Left hindlimb (tissue), 1 donor: Measurements from ENCODE around the gene ALK.

Source experiments
- DNase-seq: peaks from one replicate; pipeline ENCODE4 v3.0.0-alpha.2; 2018

ALK gene

DNA sequence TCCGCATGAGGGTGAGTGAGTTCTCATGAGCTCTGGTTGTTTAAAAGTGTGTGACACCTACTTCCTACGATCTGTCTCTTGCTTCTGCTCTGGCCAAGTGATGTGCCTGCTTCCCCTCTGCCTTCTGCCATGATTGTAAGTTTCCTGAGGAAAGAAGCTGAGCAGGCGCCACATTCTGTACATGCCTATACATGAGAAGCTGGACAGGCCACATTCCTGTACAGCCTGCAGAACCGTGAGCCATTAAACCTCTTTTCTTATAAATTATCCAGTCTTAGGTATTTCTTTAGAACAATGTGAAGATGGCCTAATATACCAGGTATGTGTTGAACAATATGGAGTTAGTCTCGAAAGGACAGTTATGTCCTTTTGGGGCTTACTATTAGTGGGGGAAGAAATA, 281.0 kb downstream of the ALK start:
- no peak for DNase-seq

DNA sequence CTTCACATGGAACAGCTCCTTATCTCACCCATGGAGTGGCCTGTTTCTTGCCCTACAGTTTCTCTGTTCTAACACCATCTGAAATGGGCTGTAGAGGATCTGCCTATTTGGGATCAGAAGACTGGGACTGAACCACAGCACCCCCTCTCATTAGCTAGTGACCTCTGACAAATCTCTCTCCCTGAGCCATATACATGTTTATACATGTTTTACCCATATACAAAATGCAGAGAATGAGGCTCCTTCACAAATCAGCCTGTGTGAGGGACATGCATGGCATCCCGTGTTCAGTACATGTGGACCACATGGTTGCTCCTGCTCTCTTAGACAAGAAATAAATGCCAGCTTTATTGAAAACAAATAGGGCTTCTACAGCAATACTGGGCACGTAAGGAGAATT, 282.7 kb downstream of the ALK start:
- no peak for DNase-seq

DNA sequence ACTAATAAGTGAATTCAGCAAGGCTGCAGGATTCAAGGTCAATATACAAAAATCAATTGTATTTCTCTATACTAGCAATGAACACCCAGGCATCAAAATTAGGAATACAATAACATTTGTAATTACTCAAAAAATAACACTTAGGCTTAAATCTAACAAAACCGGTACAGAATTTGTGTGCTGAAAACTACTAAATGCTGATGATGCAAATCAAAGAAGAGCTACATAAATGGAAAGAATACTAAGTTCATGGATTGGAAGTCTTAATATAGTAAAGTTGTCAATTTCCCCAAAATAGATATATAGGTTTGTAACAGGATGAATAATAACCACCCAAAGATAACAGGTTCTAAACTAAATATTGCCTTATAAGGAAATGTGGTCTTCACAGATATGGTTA, 286.5 kb downstream of the ALK start:
- DNase-seq, result no peak

DNA sequence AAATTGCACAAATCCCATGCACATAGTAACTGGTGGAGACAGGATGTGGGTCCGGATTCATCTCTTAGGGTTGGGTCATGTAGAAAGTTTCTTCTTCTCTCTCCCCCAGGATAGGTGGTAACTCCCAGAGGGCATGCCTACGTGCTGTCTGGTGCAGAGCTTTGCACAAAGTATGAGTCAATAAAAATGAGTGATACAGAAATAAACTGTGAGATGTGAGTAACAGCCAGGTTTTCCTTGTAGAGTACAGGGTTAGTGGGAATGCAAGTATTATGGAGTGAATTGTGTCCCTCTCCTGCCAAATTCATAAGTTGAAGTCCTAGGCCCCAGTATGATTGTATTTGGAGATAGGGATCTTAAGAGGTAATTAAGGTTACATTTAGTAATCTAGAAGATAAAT, 289.4 kb downstream of the ALK start:
- DNase-seq, result no peak

DNA sequence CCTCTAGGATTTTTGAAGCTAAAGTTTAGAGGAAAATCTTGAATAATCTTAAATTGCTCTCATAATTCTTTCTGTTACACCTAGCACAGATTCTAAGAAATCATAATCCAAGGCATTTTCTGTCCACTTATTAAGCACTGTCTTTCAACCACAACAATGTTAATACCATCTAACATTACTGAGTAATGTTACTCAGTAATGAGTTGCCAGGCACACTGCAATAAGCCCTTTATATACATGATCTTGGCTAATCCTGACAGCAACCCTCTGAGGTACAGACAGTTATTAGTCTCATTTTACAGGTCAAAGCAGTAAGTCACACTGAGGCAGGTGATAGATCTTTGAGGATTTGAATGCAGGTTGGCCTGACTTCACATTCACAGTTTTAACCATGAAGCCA, 291.9 kb downstream of the ALK start:
- DNase-seq, result no peak

DNA sequence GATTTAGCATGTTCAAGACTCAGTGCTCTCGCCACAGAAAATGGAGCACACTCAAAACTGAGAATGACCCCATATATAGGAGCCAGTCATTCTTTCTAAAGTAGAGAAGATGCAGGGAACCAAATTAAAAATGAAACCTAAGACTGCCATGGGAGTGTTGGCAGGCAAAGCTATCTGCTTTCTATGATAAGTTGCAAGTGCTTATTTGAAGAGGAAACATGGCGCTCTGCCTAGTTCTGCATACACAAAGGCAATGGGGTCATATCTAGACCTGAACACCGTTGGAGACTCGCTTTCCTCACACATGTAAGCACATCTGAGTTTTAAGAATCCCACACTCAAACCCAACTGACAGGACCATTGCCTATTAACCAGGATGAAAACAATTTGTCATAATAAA, 292.5 kb downstream of the ALK start:
- no peak for DNase-seq

DNA sequence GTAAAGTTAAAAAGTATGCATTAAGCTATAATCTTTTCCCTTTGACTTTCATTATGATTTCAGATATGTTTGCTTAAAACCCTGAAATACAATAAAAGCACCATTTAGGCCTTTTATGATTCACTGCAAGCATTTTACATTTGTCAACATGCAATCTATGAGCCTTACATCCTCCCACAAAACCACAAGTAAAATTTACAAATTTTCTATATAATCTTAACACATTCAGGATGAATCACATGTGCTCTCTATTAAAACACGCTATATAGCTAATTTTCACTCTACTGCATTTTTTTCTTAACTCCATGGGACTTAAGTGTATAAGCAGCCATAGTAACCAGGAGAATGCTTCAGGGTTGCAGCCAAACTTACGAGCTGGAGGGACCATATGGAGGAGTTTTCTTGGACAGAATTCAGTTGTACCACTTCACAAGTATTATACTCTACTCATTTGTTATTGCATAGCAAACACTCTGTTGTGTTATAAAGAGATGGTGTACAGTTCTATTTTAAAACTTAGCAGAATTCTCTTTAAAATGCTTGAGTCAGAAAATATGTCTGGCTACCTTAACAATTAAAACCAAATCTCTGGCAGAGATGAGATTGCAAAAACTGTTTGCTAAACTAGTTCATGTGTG, 293.2 kb downstream of the ALK start:
- DNase-seq, result no peak

DNA sequence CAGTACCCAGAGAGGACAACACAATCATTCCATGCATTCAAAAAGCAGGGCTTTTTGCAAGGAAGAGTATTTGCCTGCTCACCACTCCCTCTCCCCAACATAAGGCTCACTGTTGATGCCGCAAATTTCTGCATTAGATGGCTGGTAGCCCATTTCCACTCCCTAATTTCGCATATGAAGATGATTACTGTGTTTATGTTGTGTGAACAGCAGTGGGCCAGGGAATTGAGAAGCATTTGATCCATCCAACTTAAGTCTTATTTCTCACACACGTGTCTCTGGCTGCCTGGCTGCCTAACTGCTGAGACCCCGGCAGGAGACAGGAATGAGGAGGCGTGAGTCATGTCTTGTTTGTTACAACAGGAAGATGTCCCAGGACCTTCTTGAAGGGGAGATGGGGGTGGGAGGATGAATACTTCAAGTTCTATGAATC, 294.1 kb downstream of the ALK start:
- peak; percentile 50 for DNase-seq

DNA sequence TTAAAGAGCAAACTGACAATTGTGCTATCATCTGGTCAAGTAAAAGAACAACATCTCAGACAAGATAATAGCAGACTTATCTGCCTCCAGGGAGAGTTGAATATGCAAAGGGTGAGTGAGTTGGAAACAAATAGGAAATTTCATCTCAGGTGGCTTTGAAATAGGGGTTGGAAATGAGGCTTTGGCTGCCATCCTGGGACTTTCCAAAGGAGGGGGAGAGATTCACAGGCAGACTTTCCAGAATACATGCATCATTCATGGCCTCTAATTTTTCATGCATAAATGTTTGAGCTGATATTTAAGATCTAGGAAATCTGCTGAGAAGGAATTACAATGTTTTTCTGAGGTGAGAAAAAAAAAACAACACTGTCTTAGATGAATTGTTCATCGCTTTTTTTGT, 300.5 kb downstream of the ALK start:
- no peak for DNase-seq

DNA sequence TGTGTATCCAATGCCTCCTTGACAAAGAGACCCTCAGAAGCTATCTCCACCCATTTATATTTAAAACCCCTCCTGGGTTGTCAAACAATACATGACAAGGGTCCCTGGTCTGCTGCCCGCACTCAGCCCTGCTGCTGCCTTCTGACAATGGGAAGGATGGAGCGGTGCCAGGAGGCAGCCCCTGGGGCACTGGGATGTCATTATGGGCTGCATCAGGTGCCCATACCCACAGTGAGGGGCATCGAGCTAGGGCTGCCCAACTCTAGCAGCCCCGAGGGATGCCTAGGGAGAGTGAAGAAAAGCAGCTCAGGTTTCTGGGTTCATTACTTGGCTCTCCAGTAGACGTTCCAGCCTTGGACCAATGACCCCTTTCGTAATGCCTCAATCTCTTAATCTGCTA, 301.7 kb downstream of the ALK start:
- no peak for DNase-seq

DNA sequence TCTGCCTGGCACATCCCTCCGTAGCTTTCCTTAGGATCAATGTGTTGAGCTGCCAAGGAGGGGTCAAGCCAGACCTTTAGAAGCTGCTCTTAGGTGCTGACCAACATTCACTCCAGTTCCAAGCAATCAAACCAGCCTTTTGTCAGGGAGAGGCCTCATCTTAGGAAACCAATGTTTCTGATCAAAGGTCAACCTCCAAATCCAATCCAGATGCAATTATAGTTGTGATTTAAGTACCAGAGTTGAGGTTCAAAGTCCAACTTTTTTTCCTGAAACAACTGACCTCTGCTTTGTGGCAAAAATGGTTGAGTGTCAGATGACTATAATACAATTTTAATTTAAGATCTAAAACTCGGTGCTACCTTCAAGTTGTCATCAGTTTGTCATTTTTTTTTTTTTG, 303.4 kb downstream of the ALK start:
- no peak for DNase-seq

DNA sequence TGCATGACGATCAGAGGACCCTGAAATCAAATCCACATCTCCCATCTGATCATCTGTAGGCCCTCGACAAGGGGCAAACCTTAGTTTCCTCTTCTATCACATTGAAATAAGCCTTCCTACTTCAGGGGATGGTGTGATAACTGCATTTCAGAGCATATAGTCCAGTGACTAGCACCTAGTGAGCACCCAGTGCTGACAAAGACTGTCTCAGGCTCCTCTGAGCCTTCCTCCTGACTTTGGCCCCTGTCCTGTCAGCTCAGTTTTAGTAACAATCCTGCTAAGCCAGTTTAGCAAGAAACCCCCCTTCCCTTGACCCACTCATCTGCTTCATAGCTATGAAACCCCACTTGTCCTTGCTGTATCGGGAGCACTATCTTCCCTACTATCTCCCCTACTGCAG, 304.0 kb downstream of the ALK start:
- DNase-seq, result no peak

DNA sequence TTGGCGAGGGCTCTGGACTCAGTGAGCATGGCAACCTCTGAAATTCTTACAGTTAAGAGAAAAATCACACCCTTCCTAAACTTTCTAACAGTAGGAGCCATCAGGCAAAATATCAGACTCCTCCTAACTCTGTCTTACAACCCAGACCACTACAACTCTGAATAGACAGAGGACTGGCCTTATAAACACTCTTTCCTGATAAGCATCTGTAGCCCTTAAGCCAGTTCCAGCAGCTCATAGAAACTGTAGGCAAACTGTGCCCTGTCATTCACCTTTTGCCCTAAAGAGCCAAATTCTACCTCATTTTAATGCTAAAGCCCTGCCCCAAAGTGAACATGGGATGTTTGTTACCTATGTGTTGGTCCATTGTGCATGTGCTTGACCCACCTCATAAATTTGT, 304.8 kb downstream of the ALK start:
- DNase-seq, result no peak

DNA sequence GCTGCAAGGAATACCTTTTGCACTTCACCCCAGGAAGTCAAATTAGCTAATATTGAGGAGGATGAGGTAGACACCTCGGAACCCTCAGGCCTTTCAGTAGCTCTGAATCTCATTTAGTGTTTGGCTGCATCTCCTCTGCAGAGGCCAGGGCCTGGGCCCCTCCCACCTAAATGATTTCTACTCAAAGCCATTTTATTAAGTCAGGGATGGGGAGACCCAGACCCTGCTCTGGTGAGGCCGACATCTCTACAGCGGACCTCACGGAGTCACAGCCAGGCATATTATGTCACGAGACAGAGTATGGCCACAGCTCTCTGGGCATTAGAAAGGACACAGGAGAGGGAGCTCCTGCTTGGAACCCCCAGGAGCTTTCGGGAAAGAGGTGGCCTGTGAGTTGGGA, 305.5 kb downstream of the ALK start:
- no peak for DNase-seq

DNA sequence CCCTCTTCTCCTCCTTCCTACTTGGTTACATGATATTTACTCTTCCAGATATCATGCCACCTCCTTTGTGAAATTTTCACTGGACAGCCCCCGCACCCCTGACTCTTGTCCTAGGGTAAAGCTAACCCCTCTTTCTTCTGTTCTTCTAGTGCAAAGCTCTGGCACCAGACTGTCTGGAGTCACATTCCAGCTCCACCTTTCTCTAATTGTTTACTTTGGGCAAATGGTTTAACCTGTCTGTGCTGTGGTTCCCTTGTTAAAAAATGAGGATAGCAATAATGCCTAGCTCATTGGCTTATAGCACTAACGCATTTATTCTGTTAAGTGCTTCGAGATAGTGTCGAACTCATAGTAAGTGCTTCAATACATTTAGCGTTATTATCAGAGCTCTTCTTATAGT, 306.2 kb downstream of the ALK start:
- DNase-seq, result no peak

DNA sequence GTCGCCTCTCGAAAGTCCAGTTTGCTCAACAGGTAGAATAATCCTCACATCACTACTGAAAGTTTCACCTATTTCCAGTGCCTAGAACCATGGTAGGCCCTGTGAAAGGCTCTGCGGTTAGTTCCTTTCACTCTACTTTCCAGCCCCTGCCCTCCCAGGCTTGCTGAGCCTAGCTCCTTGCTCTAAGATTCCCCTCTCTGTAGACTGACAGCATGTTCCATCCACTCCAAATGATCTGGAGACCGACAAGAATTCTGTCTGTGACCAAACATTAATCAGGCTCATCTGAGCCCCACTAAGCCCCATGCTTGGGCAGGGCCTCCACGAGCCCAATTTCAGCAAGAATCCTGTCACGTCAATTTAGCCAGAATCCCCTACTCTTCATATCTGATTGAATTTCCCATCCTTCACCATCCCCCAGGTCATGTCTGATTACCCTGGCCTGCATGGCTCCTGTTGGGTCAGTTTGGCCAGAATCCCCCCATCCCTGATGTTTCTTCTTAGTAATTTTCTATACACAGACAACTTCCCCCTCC, 307.0 kb downstream of the ALK start:
- no peak for DNase-seq

DNA sequence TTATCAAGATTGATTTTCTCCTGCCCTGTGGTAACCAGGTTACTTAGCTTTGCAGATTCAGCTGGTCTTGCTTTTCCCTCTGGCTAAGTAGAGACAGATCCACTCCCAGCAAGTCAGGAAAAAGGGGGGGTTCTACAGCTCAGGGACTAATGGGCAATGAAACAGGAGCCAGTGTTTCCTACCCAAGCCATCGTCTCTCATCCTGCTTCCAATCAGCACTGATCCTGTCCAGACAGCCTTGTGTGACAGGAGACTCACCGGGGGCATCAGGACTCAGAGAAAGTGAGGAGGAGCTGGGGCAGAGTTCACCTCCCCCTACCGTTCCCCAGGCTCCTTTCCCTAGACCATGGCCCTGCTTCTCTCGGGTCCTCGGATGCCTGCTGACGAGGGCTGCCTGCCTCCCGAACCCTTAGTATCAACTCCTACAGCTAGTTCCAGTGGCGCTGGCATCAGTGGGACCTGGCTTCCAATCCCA, 307.6 kb downstream of the ALK start:
- no peak for DNase-seq

DNA sequence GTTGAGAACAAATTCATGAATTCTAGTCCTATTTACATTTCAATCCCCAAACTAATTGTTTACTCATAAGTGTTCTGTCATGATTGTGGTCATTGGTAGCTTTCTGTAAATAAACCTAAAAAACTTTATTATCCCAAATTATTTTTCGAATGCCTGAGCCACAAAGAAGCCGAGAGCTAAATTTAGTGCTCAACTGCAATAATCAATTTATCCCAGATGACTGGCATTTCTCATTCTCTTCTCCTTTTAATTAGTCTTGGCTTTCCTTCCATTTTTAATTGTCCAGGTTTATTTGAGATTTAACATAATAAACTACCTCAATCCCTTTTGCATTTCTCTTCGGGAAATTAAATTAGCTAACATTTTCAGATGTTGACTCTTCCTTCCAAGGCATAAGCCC, 308.3 kb downstream of the ALK start:
- no peak for DNase-seq

DNA sequence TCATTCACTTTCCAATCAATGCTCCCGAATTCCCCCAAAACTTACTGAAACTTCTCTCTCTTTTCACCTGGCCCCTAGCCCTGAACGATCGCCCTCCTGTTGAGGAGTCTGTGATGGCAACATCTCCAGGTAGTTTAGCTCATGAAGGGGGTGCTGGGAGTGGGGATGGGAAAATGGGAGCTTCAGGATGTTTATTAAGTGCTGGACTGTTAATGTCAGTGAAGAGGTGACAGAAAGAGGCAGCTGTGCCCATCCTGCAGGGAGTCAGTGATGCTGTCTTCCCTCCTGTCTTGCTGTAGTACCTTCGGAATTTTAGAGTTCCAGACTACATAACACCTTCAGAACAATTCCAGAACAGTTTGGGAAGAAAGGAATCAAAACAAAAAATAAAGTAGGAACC, 308.8 kb downstream of the ALK start:
- no peak for DNase-seq

DNA sequence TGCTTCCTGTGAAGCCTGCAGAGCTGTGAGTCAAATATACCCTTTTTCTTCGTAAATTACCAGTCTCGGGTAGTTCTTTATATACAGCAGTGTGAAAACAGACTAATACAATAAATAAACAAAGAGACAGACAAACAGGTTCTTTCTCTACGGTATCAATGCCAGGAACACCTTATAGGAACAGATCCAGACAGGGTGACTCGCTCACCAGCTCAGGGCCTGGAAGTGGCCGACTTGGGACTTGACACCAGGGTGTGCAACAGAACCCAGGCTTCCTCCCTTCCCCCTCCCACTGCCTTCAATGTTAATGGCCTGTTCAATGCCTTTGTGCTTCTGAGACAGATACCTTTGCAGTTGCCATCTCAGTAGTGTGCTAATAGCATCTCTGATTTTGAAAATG, 309.5 kb downstream of the ALK start:
- no peak for DNase-seq

DNA sequence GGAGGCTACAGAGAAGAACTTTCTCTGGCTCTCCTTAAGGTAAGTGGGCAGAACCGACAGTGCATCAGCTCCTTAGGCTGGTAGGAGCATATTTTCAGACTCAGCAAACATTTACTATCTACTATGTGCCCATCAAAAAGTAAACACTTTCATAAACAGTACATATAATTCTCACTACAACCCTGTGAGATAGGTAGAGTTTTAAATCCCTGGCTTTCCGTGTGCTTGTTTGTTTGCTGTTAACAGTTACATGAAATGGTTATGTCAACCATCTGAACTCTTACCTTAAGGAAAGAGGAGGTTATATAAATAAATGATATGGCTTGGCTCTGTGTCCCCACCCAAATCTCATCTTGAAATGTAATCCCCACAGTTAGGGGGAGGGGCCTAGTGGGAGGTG, 310.1 kb downstream of the ALK start:
- no peak for DNase-seq

DNA sequence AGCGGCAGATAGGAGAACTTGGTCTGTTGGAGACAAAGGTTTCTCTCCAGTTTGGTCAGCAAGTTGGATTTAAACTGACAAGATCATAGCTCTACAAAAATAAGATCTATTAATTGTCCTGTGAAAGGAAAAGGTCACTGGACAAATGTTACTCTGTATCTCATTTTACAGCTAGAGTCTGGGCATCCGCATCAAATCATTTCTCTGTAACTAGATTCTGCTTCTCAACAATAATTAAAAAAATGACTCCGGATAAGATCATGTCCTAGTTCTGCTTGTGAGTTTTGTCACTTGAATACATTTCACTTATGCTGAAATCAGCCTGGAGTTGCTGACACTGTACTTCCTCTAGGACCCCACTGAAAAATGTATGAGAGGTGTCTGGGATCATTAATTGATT, 310.8 kb downstream of the ALK start:
- DNase-seq, result no peak

DNA sequence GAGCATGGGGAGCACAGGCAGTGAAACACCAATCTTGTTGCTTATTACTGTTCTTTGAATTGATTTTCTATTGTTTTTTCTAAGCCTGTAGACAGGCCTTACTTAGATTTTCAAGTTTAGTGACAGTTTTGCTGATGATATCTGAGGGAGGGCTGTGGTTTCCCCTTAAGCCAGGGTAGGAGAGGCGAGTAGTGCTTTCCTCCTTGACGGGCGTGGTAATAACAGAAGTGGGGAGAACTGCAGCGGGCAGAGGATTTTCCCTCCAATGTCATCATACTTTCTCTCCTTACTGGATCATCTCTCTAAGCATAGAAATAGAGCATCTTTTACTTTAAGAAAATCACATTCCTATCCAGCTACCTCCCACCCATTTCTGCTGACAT, 314.4 kb downstream of the ALK start:
- DNase-seq, result no peak

DNA sequence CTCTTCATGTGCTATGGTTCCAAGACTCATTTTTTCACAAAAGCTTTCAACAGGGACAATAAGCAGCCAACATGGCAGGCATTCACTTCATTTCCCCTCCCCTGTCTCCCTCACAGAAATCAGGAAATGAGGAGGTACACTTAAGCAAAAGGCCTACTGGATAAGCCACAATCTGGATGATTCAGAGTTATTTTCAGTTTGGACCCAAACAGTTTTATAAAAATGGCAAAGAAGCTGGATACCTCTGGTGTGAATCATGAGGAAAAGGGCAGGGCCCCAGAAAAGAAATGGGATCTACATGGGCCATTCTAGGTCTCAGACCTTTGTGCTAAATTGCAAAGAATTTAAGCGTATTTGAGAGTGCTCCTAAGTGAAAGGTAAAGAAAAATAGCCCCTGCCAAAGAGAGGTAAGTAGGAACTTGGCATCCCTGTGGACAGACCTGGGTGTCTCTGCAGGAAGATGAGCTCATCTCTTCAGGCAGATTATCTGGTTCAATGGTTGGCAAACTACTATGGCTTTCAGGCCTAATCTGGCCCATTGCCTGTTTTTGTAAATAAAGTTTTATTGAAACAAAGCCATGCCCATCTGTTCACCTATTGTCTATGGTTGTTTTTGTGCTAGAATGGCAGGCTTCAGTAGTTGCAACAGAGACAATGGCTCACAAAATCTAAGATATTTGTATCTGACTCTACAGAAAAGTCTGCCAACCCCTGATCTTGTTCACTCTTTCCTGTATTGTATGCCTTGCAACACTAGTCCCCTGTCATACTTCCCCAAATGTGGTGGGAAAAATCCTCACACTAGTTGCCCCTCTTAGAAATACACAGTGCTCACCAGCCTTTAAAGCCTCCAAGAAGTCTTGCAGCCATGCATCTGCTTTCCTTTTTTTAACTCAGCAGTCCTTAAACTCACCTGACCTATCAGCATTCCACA, 315.0 kb downstream of the ALK start:
- DNase-seq, result no peak
